ENCODE results near the gene RNF152. TPM values are rescaled to one million over a fixed set of nuclear protein-coding genes. Genes with fewer than 3 reads are reported as not detected.

Gene RNF152
- total RNA-seq, 1 experiment from 2014 or later: 2.4 TPM

DNA sequence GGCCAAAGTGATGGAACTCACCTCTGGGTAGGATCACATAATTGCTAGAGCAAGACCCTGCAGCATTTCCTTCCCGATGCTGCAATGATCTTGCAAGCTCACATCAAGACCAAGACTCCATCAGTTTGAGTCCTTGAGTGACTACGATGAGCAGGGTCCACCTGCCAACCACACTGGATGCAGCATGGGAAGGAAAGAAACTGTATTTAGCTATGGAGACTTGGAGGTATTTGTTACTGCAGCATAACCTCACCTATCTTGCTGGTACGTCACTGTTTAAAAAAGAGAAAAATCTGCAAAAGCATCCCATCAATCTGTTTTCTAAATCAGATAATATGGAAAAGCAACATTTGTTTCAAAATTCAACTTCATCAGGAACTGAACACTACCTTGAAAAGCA is 2.5 kb downstream of the RNF152 start:
- Histone ChIP-seq H3K9me3 (no peaks in the 10 kb centered on the region), H3K36me3 (ENCODE audit: control insufficient read depth, insufficient read depth, low read length) (no peaks in the 10 kb centered on the region), H3K27me3 (replicated peaks; ENCODE audit: control insufficient read depth, insufficient read depth, low read length) (no peaks in the 10 kb centered on the region), H3K4me3 (ENCODE audit: low read depth, low read length) (no peak overlapping the region), H3K4me1 (no peaks in the 10 kb centered on the region)
- TF ChIP-seq, protein P1, sequence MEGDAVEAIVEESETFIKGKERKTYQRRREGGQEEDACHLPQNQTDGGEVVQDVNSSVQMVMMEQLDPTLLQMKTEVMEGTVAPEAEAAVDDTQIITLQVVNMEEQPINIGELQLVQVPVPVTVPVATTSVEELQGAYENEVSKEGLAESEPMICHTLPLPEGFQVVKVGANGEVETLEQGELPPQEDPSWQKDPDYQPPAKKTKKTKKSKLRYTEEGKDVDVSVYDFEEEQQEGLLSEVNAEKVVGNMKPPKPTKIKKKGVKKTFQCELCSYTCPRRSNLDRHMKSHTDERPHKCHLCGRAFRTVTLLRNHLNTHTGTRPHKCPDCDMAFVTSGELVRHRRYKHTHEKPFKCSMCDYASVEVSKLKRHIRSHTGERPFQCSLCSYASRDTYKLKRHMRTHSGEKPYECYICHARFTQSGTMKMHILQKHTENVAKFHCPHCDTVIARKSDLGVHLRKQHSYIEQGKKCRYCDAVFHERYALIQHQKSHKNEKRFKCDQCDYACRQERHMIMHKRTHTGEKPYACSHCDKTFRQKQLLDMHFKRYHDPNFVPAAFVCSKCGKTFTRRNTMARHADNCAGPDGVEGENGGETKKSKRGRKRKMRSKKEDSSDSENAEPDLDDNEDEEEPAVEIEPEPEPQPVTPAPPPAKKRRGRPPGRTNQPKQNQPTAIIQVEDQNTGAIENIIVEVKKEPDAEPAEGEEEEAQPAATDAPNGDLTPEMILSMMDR (IDR thresholded peaks at IDR 0.05; ENCODE audit: insufficient read depth in 1 of 2, low read depth in 1 of 2, low read length in 1 of 2, severe bottlenecking in 1 of 2, unreplicated experiment in 1 of 2): no peak
- Mint-ChIP-seq H3K36me3 (ENCODE audit: insufficient read depth, unreplicated experiment) (peaks cover 5% of the 10 kb centered on the region), H3K4me3 (ENCODE audit: unreplicated experiment) (no peak overlapping the region), H3K27me3 (ENCODE audit: insufficient read depth, unreplicated experiment) (no peaks in the 10 kb centered on the region), H3K4me1 (ENCODE audit: low read depth, unreplicated experiment) (no peaks in the 10 kb centered on the region), H3K27ac (ENCODE audit: unreplicated experiment) (no peak overlapping the region), H3K9me3 (ENCODE audit: unreplicated experiment) (no peaks in the 10 kb centered on the region)
- DNase-seq: no peak
- BruUV-seq (replicated peaks): no TSS peak
- ChIA-PET POLR2A (no interaction called here), CTCF (no interaction called here)
- intact Hi-C loops (cut with micrococcal nuclease; ENCODE audit: unreplicated experiment): loop anchor here (5.0 kb wide), 1 partner anchor 178 kb away; no protein-coding TSS in a partner anchor

- intact Hi-C loops (cut with micrococcal nuclease; ENCODE audit: unreplicated experiment): no loop called here
- Histone ChIP-seq H3K9me3 (no peaks in the 10 kb centered on the region), H3K4me1 (no peaks in the 10 kb centered on the region), H3K27me3 (replicated peaks; ENCODE audit: control insufficient read depth, insufficient read depth, low read length) (no peaks in the 10 kb centered on the region), H3K36me3 (ENCODE audit: control insufficient read depth, insufficient read depth, low read length) (no peaks in the 10 kb centered on the region), H3K4me3 (ENCODE audit: low read depth, low read length) (no peak overlapping the region)
- H3K27me3 Mint-ChIP-seq (ENCODE audit: insufficient read depth, unreplicated experiment): no peaks in the 10 kb centered on the region
- no peak overlapping the region for H3K4me3 Mint-ChIP-seq (ENCODE audit: unreplicated experiment)
- H3K27ac Mint-ChIP-seq (ENCODE audit: unreplicated experiment): no peak overlapping the region
- ChIA-PET POLR2A (no interaction called here), CTCF (no interaction called here)
- DNase-seq: no peak
- H3K36me3 Mint-ChIP-seq (ENCODE audit: insufficient read depth, unreplicated experiment): peaks cover 5% of the 10 kb centered on the region
- H3K9me3 Mint-ChIP-seq (ENCODE audit: unreplicated experiment): no peaks in the 10 kb centered on the region
- BruUV-seq (replicated peaks): no TSS peak
- TF ChIP-seq, protein P1 (IDR thresholded peaks at IDR 0.05; ENCODE audit: insufficient read depth in 1 of 2, low read depth in 1 of 2, low read length in 1 of 2, severe bottlenecking in 1 of 2, unreplicated experiment in 1 of 2): no peak
- H3K4me1 Mint-ChIP-seq (ENCODE audit: low read depth, unreplicated experiment): no peaks in the 10 kb centered on the region
These were observed 3.3 kb downstream of the RNF152 start for GRCh38 chr18:61889541-61889940.

DNA sequence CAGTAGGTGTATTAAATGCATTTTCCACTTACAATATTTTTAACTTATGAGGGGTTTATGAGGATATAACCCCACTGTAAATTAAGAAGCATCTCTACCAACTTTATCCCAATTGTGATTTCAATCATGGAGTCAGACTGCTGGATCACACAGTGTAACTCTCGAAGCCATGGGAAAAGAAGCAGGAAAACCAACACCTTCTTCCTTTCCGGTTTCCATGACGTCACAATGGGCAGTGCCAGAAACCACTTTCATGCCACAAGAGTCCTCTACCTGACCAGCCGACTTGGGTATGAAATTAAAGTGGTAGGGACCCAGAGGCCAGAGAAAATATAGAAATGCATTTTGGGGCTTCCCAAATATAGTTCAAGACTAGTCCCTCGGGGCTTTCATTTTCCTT is 4.2 kb downstream of the RNF152 start:
- Mint-ChIP-seq H3K4me3 (ENCODE audit: unreplicated experiment) (no peak overlapping the region), H3K9me3 (ENCODE audit: unreplicated experiment) (no peaks in the 10 kb centered on the region), H3K4me1 (ENCODE audit: low read depth, unreplicated experiment) (no peaks in the 10 kb centered on the region), H3K27me3 (ENCODE audit: insufficient read depth, unreplicated experiment) (no peaks in the 10 kb centered on the region), H3K27ac (ENCODE audit: unreplicated experiment) (no peak overlapping the region), H3K36me3 (ENCODE audit: insufficient read depth, unreplicated experiment) (peaks cover 5% of the 10 kb centered on the region)
- no peaks in the 10 kb centered on the region for H3K27me3 ChIP-seq (replicated peaks; ENCODE audit: control insufficient read depth, insufficient read depth, low read length)
- intact Hi-C loops (cut with micrococcal nuclease; ENCODE audit: unreplicated experiment): no loop called here
- H3K9me3 ChIP-seq: no peaks in the 10 kb centered on the region
- BruUV-seq (replicated peaks): no TSS peak
- no peaks in the 10 kb centered on the region for H3K36me3 ChIP-seq (ENCODE audit: control insufficient read depth, insufficient read depth, low read length)
- H3K4me1 ChIP-seq: no peaks in the 10 kb centered on the region
- ChIA-PET POLR2A (no interaction called here), CTCF (no interaction called here)
- no peak overlapping the region for H3K4me3 ChIP-seq (ENCODE audit: low read depth, low read length)
- DNase-seq: no peak
- TF ChIP-seq, protein P1 (IDR thresholded peaks at IDR 0.05; ENCODE audit: insufficient read depth in 1 of 2, low read depth in 1 of 2, low read length in 1 of 2, severe bottlenecking in 1 of 2, unreplicated experiment in 1 of 2): no peak
